Choroid plexus epithelial cell (primary cell): ENCODE measurements around the gene SYTL3.
A peak's percentile ranks its signal among the peaks of the same experiment; 100 is the strongest.
"Not testable (repeated sequence)": the region's sequence is repeated elsewhere in the genome, so short reads cannot be mapped to it uniquely, and the experiment has no call there.

Source experiments
- DNase-seq: peaks from one replicate; pipeline ENCODE4 v3.0.0-alpha.2; 2010; ENCODE audit warnings: low read depth
- H3K4me3 ChIP-seq: 2 replicates; pipeline ENCODE4 v1.5.1; 2011; ENCODE audit warnings: low read depth, mild to moderate bottlenecking, control low read depth, low read length, moderate library complexity
- CTCF ChIP-seq: conservative IDR thresholded peaks from 2 replicates; pipeline ENCODE4 v1.5.1; 2011; ENCODE audit warnings: low read depth, mild to moderate bottlenecking, control low read depth, inconsistent platforms, low read length, moderate library complexity

SYTL3 gene

GRCh38 chr6:158789115-158789917 is 139.5 kb downstream of the SYTL3 start:
- DNase-seq, result no peak

GRCh38 chr6:158791274-158791855 is 141.5 kb downstream of the SYTL3 start:
- no peak overlapping the region for H3K4me3 ChIP-seq
- no peak for DNase-seq
- TF ChIP-seq CTCF, result no peak

More at GRCh38 chr6:158789115-158789917, 139.5 kb downstream of the SYTL3 start:
- H3K4me3 ChIP-seq, result no peak overlapping the region
- no peak for TF ChIP-seq CTCF

- not testable (repeated sequence) for H3K4me3 ChIP-seq
Observed at GRCh38 chr6:158792505-158792904, 142.7 kb downstream of the SYTL3 start.

GRCh38 chr6:158793432-158793831 is 143.6 kb downstream of the SYTL3 start:
- peak; percentile 70 for TF ChIP-seq CTCF
- DNase-seq, result peak; percentile 81

More at GRCh38 chr6:158792505-158792904, 142.7 kb downstream of the SYTL3 start:
- not testable (repeated sequence) for DNase-seq

GRCh38 chr6:158795516-158795915 is 145.7 kb downstream of the SYTL3 start:
- DNase-seq, result no peak
- TF ChIP-seq CTCF, result no peak
- H3K4me3 ChIP-seq, result no peak overlapping the region

More at GRCh38 chr6:158793432-158793831, 143.6 kb downstream of the SYTL3 start:
- H3K4me3 ChIP-seq, result no peak overlapping the region

GRCh38 chr6:158796353-158796752 is 146.5 kb downstream of the SYTL3 start:
- no peak for DNase-seq

More at GRCh38 chr6:158796353-158796752, 146.5 kb downstream of the SYTL3 start:
- no peak overlapping the region for H3K4me3 ChIP-seq
- no peak for TF ChIP-seq CTCF
